PC-3 (cell line): Measurements from ENCODE around the gene ALOXE3.

ENCODE experiments used
- CTCF ChIP-seq: fragments of 300-600 bp; sonication (generic); conservative IDR thresholded peaks from 2 replicates; pipeline ENCODE4 v1.5.1; 2017; ENCODE audit warnings: antibody characterized with exemption, low read depth, mild to moderate bottlenecking, low read length
- EZH2 ChIP-seq: fragments of 300-600 bp; sonication (generic); IDR thresholded peaks from one replicate; pipeline ENCODE4 v1.6.1; 2017; ENCODE audit warnings: antibody characterized with exemption, mild to moderate bottlenecking, low read length; ENCODE audit not compliant: unreplicated experiment
- EZH2phosphoT487 ChIP-seq: fragments of 300-600 bp; sonication (generic); IDR thresholded peaks from 2 replicates; pipeline ENCODE4 v1.6.1; 2018; ENCODE audit warnings: mild to moderate bottlenecking, antibody characterized with exemption, low read length, borderline replicate concordance

GRCh38 chr17:8166731-8167130 lies 48.4 kb upstream of the ALOXE3 start:
- no peak for TF ChIP-seq EZH2
- TF ChIP-seq CTCF: no peak
- TF ChIP-seq EZH2phosphoT487: no peak
